Glutamatergic neuron (in vitro differentiated cells): ENCODE measurements around the gene CSDE1. TPM values are rescaled to one million over a fixed set of nuclear protein-coding genes. Genes with fewer than 3 reads are reported as not detected.

ENCODE experiments used
- DNase-seq: peaks from one replicate; pipeline ENCODE4 v3.0.0; 2022
- H3K27ac Mint-ChIP-seq: one replicate; pipeline ENCODE4 v1.8.0; 2020; ENCODE audit warnings: mild to moderate bottlenecking, mixed read lengths, inconsistent platforms; ENCODE audit not compliant: unreplicated experiment
- H3K27me3 Mint-ChIP-seq: one replicate; pipeline ENCODE4 v1.8.0; 2020; ENCODE audit warnings: mild to moderate bottlenecking, moderate library complexity, mixed read lengths, inconsistent platforms; ENCODE audit not compliant: unreplicated experiment
- H3K36me3 Mint-ChIP-seq: one replicate; pipeline ENCODE4 v1.8.0; 2020; ENCODE audit warnings: mild to moderate bottlenecking, mixed read lengths, inconsistent platforms; ENCODE audit not compliant: unreplicated experiment
- H3K4me1 Mint-ChIP-seq: one replicate; pipeline ENCODE4 v1.8.0; 2020; ENCODE audit warnings: mild to moderate bottlenecking, low read depth, mixed read lengths, inconsistent platforms; ENCODE audit not compliant: unreplicated experiment
- H3K4me3 Mint-ChIP-seq: one replicate; pipeline ENCODE4 v1.8.0; 2020; ENCODE audit warnings: mild to moderate bottlenecking, mixed read lengths, inconsistent platforms; ENCODE audit not compliant: unreplicated experiment
- H3K9me3 Mint-ChIP-seq: one replicate; pipeline ENCODE4 v1.8.0; 2020; ENCODE audit warnings: mild to moderate bottlenecking, moderate library complexity, mixed read lengths, inconsistent platforms; ENCODE audit not compliant: unreplicated experiment
- CTCF ChIP-seq: fragments of 200-600 bp; sonication (generic); IDR thresholded peaks from one replicate; pipeline ENCODE4 v1.5.0; 2021; ENCODE audit not compliant: partially characterized antibody, unreplicated experiment
- total RNA-seq: library from RNA; stranded (reverse); fragmentation: NEBNext Ultra II Directional; extraction: Animal tissue kit (Norgen Biotek cat#: 25700); gene quantifications from one replicate; pipeline ENCODE4 v1.2.1, GENCODE V29; 2021; ENCODE audit not compliant: unreplicated experiment

The CSDE1 gene
- total RNA-seq, 1 donor from 2014 or later, result 763 TPM

GRCh38 chr1:114737314-114737849 is 20.4 kb downstream of the CSDE1 start:
- no peak for DNase-seq
- no peak overlapping the region for H3K27ac Mint-ChIP-seq
- H3K36me3 Mint-ChIP-seq, result peaks cover 6% of the 10 kb centered on the region
- no peaks in the 10 kb centered on the region for H3K4me1 Mint-ChIP-seq
- no peaks in the 10 kb centered on the region for H3K27me3 Mint-ChIP-seq
- no peaks in the 10 kb centered on the region for H3K9me3 Mint-ChIP-seq
- H3K4me3 Mint-ChIP-seq, result no peak overlapping the region
- TF ChIP-seq CTCF, result no peak

GRCh38 chr1:114735479-114735878 is 22.3 kb downstream of the CSDE1 start:
- peaks cover 6% of the 10 kb centered on the region for H3K36me3 Mint-ChIP-seq

GRCh38 chr1:114729782-114730181 is 28.0 kb downstream of the CSDE1 start:
- no peak for DNase-seq
- no peaks in the 10 kb centered on the region for H3K9me3 Mint-ChIP-seq
- no peaks in the 10 kb centered on the region for H3K4me1 Mint-ChIP-seq
- no peak for TF ChIP-seq CTCF
- no peaks in the 10 kb centered on the region for H3K27me3 Mint-ChIP-seq
- no peaks in the 10 kb centered on the region for H3K36me3 Mint-ChIP-seq
- H3K4me3 Mint-ChIP-seq, result no peak overlapping the region
- H3K27ac Mint-ChIP-seq, result no peak overlapping the region

More at GRCh38 chr1:114735479-114735878, 22.3 kb downstream of the CSDE1 start:
- H3K9me3 Mint-ChIP-seq, result no peaks in the 10 kb centered on the region
- no peaks in the 10 kb centered on the region for H3K27me3 Mint-ChIP-seq
- no peaks in the 10 kb centered on the region for H3K4me1 Mint-ChIP-seq
- H3K27ac Mint-ChIP-seq, result no peak overlapping the region
- TF ChIP-seq CTCF, result no peak
- no peak for DNase-seq
- H3K4me3 Mint-ChIP-seq, result no peak overlapping the region

DNA sequence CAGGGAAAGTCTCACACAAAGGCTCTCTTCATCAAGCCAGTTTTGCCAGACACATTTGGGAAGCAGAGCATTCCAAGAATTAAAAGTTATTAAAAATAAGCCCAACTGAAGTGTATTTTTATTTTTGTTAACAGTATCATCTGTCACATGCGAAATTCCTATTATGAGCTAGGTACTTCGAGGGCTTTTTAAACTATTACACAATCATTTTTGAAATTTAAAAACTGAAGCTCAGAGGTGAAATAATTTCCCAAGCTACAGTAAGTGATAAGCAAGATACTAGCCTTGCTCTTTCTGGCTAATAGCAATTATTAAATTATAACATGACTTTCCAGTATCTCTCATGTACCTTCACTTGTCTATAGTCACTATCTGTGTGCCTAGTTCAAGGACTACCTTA is 29.2 kb downstream of the CSDE1 start:
- Mint-ChIP-seq H3K9me3 (no peaks in the 10 kb centered on the region), H3K4me3 (no peak overlapping the region), H3K27ac (no peak overlapping the region), H3K4me1 (no peaks in the 10 kb centered on the region), H3K27me3 (no peaks in the 10 kb centered on the region), H3K36me3 (no peaks in the 10 kb centered on the region)
- TF ChIP-seq CTCF, result no peak
- DNase-seq, result no peak

DNA sequence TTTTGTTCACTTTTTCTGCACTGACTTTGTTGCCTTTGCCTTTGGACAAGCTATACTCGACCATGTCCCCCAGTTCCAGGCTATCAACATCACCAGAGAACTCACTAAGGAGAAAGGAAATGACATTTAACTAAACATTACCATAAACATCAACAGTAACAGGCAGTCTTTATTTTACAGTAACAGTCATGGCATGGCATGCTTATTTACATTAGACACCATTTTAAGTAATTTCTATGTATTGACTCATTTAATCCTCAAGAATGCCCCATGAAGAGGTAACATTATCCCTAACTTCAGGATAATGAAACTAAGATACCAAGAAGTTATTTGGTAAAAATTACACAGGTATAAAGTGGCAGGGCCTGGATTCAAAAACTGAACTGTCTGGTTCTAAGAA is 32.6 kb downstream of the CSDE1 start:
- no peak overlapping the region for H3K4me3 Mint-ChIP-seq
- no peaks in the 10 kb centered on the region for H3K9me3 Mint-ChIP-seq
- TF ChIP-seq CTCF, result no peak
- no peaks in the 10 kb centered on the region for H3K4me1 Mint-ChIP-seq
- peak overlapping the region; percentile 24 for H3K27ac Mint-ChIP-seq
- H3K27me3 Mint-ChIP-seq, result no peaks in the 10 kb centered on the region
- no peak for DNase-seq
- H3K36me3 Mint-ChIP-seq, result no peaks in the 10 kb centered on the region
